Measurements from ENCODE around the gene PRG2. TPM values are rescaled to one million over a fixed set of nuclear protein-coding genes. Genes with fewer than 3 reads are reported as not detected.

PRG2 gene
- total and polyA plus RNA-seq, 2 of the 4 experiments (the other 2 are of a cell fraction) = not detected

DNA sequence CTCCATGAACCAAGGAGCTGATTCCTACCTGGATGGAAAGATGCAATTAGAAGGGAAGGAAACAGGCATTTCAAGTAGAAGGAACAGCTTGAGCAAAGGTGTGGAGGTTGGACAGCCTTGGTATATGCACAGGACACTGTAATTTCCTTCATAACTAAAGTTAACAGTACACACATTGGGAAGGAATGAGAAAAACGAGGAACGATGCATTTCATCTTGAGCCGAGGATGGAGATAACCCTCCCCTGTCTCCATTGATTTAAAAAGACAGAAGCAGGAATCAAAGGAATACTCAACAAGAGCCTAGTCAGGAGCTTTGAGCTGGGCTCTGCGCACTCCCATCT is 2.3 kb upstream of the PRG2 start:
- H2BK15ac ChIP-seq (ENCODE audit: low read depth, low read length) = no peak overlapping the region
- H4K91ac ChIP-seq (ENCODE audit: insufficient read depth, low read depth, low read length) = no peak overlapping the region
- H3K9ac ChIP-seq (ENCODE audit: low read depth, low read length) = no peak overlapping the region
- no peak overlapping the region for H3K27ac ChIP-seq (ENCODE audit: insufficient read depth, low read length)
- CTCF ChIA-PET = no interaction called here
- no peak overlapping the region for H2BK20ac ChIP-seq (ENCODE audit: low read depth, low read length)
- TF ChIP-seq NFE2L2 (IDR thresholded peaks at IDR 0.05; ENCODE audit: low read depth, low read length) = no peak
- TF ChIP-seq RFX5 (IDR thresholded peaks at IDR 0.05; ENCODE audit: low read depth, low read length) = no peak
- no peak for TF ChIP-seq FOS (IDR thresholded peaks at IDR 0.05; ENCODE audit: low read depth, low read length)
- no peak for TF ChIP-seq CEBPB (IDR thresholded peaks at IDR 0.05; ENCODE audit: low read depth, low read length)
- TF ChIP-seq CHD1 (IDR thresholded peaks at IDR 0.05; ENCODE audit: low read depth, low read length) = no peak
- no peak for TF ChIP-seq RCOR1 (IDR thresholded peaks at IDR 0.05; ENCODE audit: insufficient replicate concordance, low read length)
- no peak for TF ChIP-seq MXI1 (IDR thresholded peaks at IDR 0.05; ENCODE audit: borderline replicate concordance, low read depth, low read length)
- TF ChIP-seq MAFK (IDR thresholded peaks at IDR 0.05; ENCODE audit: low read depth, low read length) = no peak
- no peak for TF ChIP-seq BHLHE40 (IDR thresholded peaks at IDR 0.05; ENCODE audit: low read depth, low read length)
- no peak for TF ChIP-seq RAD21 (IDR thresholded peaks at IDR 0.05; ENCODE audit: low read length)
- TF ChIP-seq SMC3 (IDR thresholded peaks at IDR 0.05; ENCODE audit: low read depth, low read length) = no peak
- TF ChIP-seq POLR2A (IDR thresholded peaks at IDR 0.05; ENCODE audit: low read depth, low read length) = no peak
- no peak for TF ChIP-seq MAZ (IDR thresholded peaks at IDR 0.05; ENCODE audit: borderline replicate concordance, low read depth, low read length)
- TF ChIP-seq, protein P1, sequence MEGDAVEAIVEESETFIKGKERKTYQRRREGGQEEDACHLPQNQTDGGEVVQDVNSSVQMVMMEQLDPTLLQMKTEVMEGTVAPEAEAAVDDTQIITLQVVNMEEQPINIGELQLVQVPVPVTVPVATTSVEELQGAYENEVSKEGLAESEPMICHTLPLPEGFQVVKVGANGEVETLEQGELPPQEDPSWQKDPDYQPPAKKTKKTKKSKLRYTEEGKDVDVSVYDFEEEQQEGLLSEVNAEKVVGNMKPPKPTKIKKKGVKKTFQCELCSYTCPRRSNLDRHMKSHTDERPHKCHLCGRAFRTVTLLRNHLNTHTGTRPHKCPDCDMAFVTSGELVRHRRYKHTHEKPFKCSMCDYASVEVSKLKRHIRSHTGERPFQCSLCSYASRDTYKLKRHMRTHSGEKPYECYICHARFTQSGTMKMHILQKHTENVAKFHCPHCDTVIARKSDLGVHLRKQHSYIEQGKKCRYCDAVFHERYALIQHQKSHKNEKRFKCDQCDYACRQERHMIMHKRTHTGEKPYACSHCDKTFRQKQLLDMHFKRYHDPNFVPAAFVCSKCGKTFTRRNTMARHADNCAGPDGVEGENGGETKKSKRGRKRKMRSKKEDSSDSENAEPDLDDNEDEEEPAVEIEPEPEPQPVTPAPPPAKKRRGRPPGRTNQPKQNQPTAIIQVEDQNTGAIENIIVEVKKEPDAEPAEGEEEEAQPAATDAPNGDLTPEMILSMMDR (conservative IDR thresholded peaks at IDR 0.05; ENCODE audit: low read depth, low read length) = no peak
- TF ChIP-seq, protein P2, sequence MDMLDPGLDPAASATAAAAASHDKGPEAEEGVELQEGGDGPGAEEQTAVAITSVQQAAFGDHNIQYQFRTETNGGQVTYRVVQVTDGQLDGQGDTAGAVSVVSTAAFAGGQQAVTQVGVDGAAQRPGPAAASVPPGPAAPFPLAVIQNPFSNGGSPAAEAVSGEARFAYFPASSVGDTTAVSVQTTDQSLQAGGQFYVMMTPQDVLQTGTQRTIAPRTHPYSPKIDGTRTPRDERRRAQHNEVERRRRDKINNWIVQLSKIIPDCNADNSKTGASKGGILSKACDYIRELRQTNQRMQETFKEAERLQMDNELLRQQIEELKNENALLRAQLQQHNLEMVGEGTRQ (IDR thresholded peaks at IDR 0.05; ENCODE audit: low read depth, low read length) = no peak
- TF ChIP-seq, protein P3, sequence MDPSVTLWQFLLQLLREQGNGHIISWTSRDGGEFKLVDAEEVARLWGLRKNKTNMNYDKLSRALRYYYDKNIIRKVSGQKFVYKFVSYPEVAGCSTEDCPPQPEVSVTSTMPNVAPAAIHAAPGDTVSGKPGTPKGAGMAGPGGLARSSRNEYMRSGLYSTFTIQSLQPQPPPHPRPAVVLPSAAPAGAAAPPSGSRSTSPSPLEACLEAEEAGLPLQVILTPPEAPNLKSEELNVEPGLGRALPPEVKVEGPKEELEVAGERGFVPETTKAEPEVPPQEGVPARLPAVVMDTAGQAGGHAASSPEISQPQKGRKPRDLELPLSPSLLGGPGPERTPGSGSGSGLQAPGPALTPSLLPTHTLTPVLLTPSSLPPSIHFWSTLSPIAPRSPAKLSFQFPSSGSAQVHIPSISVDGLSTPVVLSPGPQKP (IDR thresholded peaks at IDR 0.05; ENCODE audit: borderline replicate concordance, low read depth, low read length) = no peak
- no peak overlapping the region for H2AFZ ChIP-seq (replicated peaks; ENCODE audit: low read length, poor library complexity)
- in situ Hi-C loops (cut with MboI; ENCODE audit: low sequenced_read_pairs) = no loop called here
- no peak overlapping the region for H4K5ac ChIP-seq (ENCODE audit: low read depth, low read length)
- H3K14ac ChIP-seq (replicated peaks; ENCODE audit: low read depth, low read length) = no peak overlapping the region
- no peak overlapping the region for H3K4ac ChIP-seq (ENCODE audit: low read depth, low read length)
- H3K4me1 ChIP-seq (ENCODE audit: control insufficient read depth, insufficient read depth, low read length) = no peaks in the 10 kb centered on the region
- H2AK5ac ChIP-seq (ENCODE audit: low read depth, low read length) = no peak overlapping the region
- no peaks in the 10 kb centered on the region; the same call in 1 of the 2 replicates for H4K20me1 ChIP-seq (ENCODE audit: insufficient read depth, low read length)
- POLR2A ChIA-PET (ENCODE audit: unreplicated experiment) = no interaction called here
- H4K8ac ChIP-seq (ENCODE audit: low read depth in 2 of 2, low read length in 2 of 2) = no peak overlapping the region
- no TSS peak for BruUV-seq (replicated peaks)
- no peaks in the 10 kb centered on the region for H3K9me1 ChIP-seq (ENCODE audit: insufficient read depth, low read length)
- H2BK120ac ChIP-seq (ENCODE audit: low read depth, low read length) = no peak overlapping the region
- no peaks in the 10 kb centered on the region for H3K79me1 ChIP-seq (ENCODE audit: low read depth in 1 of 2, low read length in 2 of 2)
- dilution Hi-C loops (cut with HindIII; ENCODE audit: low sequenced_read_pairs, unreplicated experiment) = no loop called here
- no peak overlapping the region for H2BK5ac ChIP-seq (ENCODE audit: low read depth, low read length, poor library complexity, severe bottlenecking)
- H3K27me3 ChIP-seq (ENCODE audit: control insufficient read depth, insufficient read depth, low read length) = peaks cover 48% of the 10 kb centered on the region
- no peak overlapping the region for H3K4me3 ChIP-seq (ENCODE audit: insufficient read depth, low read depth, low read length)
- H3K18ac ChIP-seq (ENCODE audit: low read depth, low read length) = no peak overlapping the region
- no CpG with 5 or more reads among the region's 4 CpGs for WGBS, 2 experiments (ENCODE audit: extremely low coverage in 2 of 2, insufficient read length in 1 of 2)
- H3K56ac ChIP-seq (ENCODE audit: extremely low read depth, insufficient read depth, low read length) = no peak overlapping the region
- H3K4me2 ChIP-seq (ENCODE audit: low read depth, low read length) = no peak overlapping the region
- no peaks in the 10 kb centered on the region for H3K9me3 ChIP-seq (ENCODE audit: control insufficient read depth, insufficient read depth, low read length)
- no peaks in the 10 kb centered on the region for H3K36me3 ChIP-seq (ENCODE audit: control insufficient read depth, insufficient read depth, low read length)
- H2AK9ac ChIP-seq (replicated peaks; ENCODE audit: low read depth, low read length, poor library complexity) = no peak overlapping the region
- ATAC-seq (ENCODE audit: low read depth) (no peak), DNase-seq (no peak)
- intact Hi-C loops (cut with micrococcal nuclease) = no loop called here
- no peak overlapping the region for H3K23ac ChIP-seq (ENCODE audit: low read depth, low read length)
